Epithelial cell of proximal tubule (primary cell): ENCODE data around the gene DISC1. TPM values are rescaled to one million over a fixed set of nuclear protein-coding genes. Genes with fewer than 3 reads are reported as not detected.

ENCODE experiments used
- DNase-seq: peaks from one replicate; pipeline ENCODE4 v3.0.0-alpha.2; 2011; ENCODE audit warnings: low read depth
- H3K4me3 ChIP-seq: 2 replicates; pipeline ENCODE4 v1.5.1; 2011; ENCODE audit warnings: low read depth, mild to moderate bottlenecking, low read length
- CTCF ChIP-seq: conservative IDR thresholded peaks from 2 replicates; pipeline ENCODE4 v1.5.1; 2012; ENCODE audit warnings: low read depth, mild to moderate bottlenecking, low read length
- total RNA-seq: library from RNA; depleted of rRNA; stranded (reverse); fragments of >200 nt; gene quantifications from 2 replicates; pipeline ENCODE4 v1.2.3, GENCODE V29; 2015

Gene DISC1
- total RNA-seq, 1 donor from 2014 or later, result 3.1 TPM

- TF ChIP-seq CTCF, result no peak
- no peak for DNase-seq
- H3K4me3 ChIP-seq, result no peak overlapping the region
These were observed 67.5 kb downstream of the DISC1 start for GRCh38 chr1:231694075-231694431.

- DNase-seq, result no peak
- H3K4me3 ChIP-seq, result no peak overlapping the region
- no peak for TF ChIP-seq CTCF
These were observed 68.0 kb downstream of the DISC1 start for GRCh38 chr1:231694465-231695077.

GRCh38 chr1:231695439-231696255, 69.1 kb downstream of the DISC1 start:
- TF ChIP-seq CTCF, result no peak
- no peak overlapping the region for H3K4me3 ChIP-seq
- no peak for DNase-seq

- no peak overlapping the region for H3K4me3 ChIP-seq
- no peak for TF ChIP-seq CTCF
- no peak for DNase-seq
These were observed 73.2 kb downstream of the DISC1 start for GRCh38 chr1:231699784-231700183.

GRCh38 chr1:231701306-231701705, 74.7 kb downstream of the DISC1 start:
- no peak for DNase-seq
- TF ChIP-seq CTCF, result no peak
- no peak overlapping the region for H3K4me3 ChIP-seq

- H3K4me3 ChIP-seq, result no peak overlapping the region
- TF ChIP-seq CTCF, result no peak
- DNase-seq, result no peak
These were observed 75.7 kb downstream of the DISC1 start for GRCh38 chr1:231702331-231702730.

- DNase-seq, result peak; percentile 61
- H3K4me3 ChIP-seq, result no peak overlapping the region
- TF ChIP-seq CTCF, result no peak
These were observed 76.2 kb downstream of the DISC1 start for GRCh38 chr1:231702804-231703203.
